Gastrocnemius medialis (tissue), 4 donors: ENCODE data around the gene CTAG2. TPM values are rescaled to one million over a fixed set of nuclear protein-coding genes. Genes with fewer than 3 reads are reported as not detected.

Experiments used
- ATAC-seq, 2 donors: fragments of 150-250 bp; one replicate each; pipeline ENCODE4 v1.9.1; 2016
- DNase-seq, 2 donors: peaks; one replicate each; pipeline ENCODE4 v3.0.0-alpha.2; 2019
- H3K27ac ChIP-seq, 4 donors: fragments of 200-600 bp; sonication (generic); 1 replicate in 1 of 4; 2 replicates in 3 of 4; pipeline ENCODE4 v1.5.1; 2016 to 2018; ENCODE audit warnings: mild to moderate bottlenecking in 2 of 4, moderate library complexity in 1 of 4
- H3K27me3 ChIP-seq, 3 donors: fragments of 200-600 bp; sonication (generic) in 2 of 3; 1 replicate in 1 of 3; 2 replicates in 2 of 3; pipeline versions ENCODE4 v1.5.1 to v1.6.0; 2016 to 2019; ENCODE audit warnings: mild to moderate bottlenecking in 1 of 3, moderate library complexity in 1 of 3
- H3K36me3 ChIP-seq, 2 donors: fragments of 200-600 bp; sonication (generic) in 1 of 2; one replicate each; pipeline ENCODE4 v1.5.1; 2017 to 2018
- H3K4me1 ChIP-seq, 2 donors: fragments of 200-600 bp; sonication (generic) in 1 of 2; one replicate each; pipeline ENCODE4 v1.5.1; 2016 to 2017; ENCODE audit warnings: mild to moderate bottlenecking in 2 of 2
- H3K4me3 ChIP-seq, 4 donors: fragments of 200-600 bp; sonication (generic) in 3 of 4; 1 replicate in 1 of 4; 2 replicates in 3 of 4; pipeline ENCODE4 v1.5.1; 2016 to 2019; ENCODE audit warnings: mild to moderate bottlenecking in 2 of 4
- H3K9me3 ChIP-seq, 3 donors: fragments of 200-600 bp; sonication (generic) in 2 of 3; 1 replicate in 1 of 3; 2 replicates in 2 of 3; pipeline ENCODE4 v1.5.1; 2016 to 2019
- CTCF ChIP-seq, 5 experiments: fragments of 450-650 bp in 3 of 5; fragments of 200-600 bp in 2 of 5; sonication (generic) in 2 of 5; IDR thresholded peaks in 4 of 5; conservative IDR thresholded peaks in 1 of 5; 1 replicate in 4 of 5; 2 replicates in 1 of 5; pipeline ENCODE4 v1.5.1; 2016 to 2019; ENCODE audit warnings: antibody characterized with exemption in 5 of 5, mild to moderate bottlenecking in 3 of 5, moderate library complexity in 3 of 5
- POLR2A ChIP-seq, 2 donors: fragments of 450-650 bp; IDR thresholded peaks; one replicate each; pipeline ENCODE4 v1.6.1; 2017; ENCODE audit warnings: antibody characterized with exemption in 2 of 2, mild to moderate bottlenecking in 2 of 2, moderate library complexity in 2 of 2
- in situ Hi-C, 4 donors: fragments of 200-750 bp; cut with MboI; loops; one replicate each; pipeline versions ENCODE4 v1.15.0 to v1.8.0; 2017; ENCODE audit warnings: low sequenced_read_pairs in 4 of 4
- intact Hi-C: fragments of 100-400 bp; cut with DNase I; formaldehyde crosslinking; loops from one replicate; pipeline ENCODE4 v1.15.1; 2023; ENCODE audit warnings: low total_unique reads
- total RNA-seq, 4 donors: library from RNA; depleted of rRNA; stranded (reverse); fragments of >200 nt; gene quantifications; one replicate each; pipeline versions ENCODE4 v1.1.0 to v1.2.3, GENCODE V29; 2016

Gene CTAG2
- total RNA-seq, 4 donors from 2014 or later: not detected

- intact Hi-C loops: no loop called here
Observed at GRCh38 chrX:154661899-154662298, 8.5 kb upstream of the CTAG2 start.

GRCh38 chrX:154661170-154661569 is 7.8 kb upstream of the CTAG2 start:
- Histone ChIP-seq H3K9me3 (peaks cover 0 to 5% (median 0%) of the 10 kb centered on the region in 3 donors), H3K4me1 (no peaks in the 10 kb centered on the region), H3K27ac (no peak overlapping the region), H3K36me3 (no peaks in the 10 kb centered on the region), H3K27me3 (no peaks in the 10 kb centered on the region), H3K4me3 (no peak overlapping the region)
- DNase-seq: no peak
- ATAC-seq: no peak
- in situ Hi-C loops (no loop called here), intact Hi-C loops (no loop called here)
- TF ChIP-seq POLR2A (IDR thresholded peaks at IDR 0.05) (no peak), CTCF (IDR thresholded peaks at IDR 0.05 in 4 of 5, conservative IDR thresholded peaks at IDR 0.05 in 1 of 5) (no peak)

More at GRCh38 chrX:154661899-154662298, 8.5 kb upstream of the CTAG2 start:
- Histone ChIP-seq H3K27ac (no peak overlapping the region), H3K27me3 (no peaks in the 10 kb centered on the region), H3K4me3 (no peak overlapping the region), H3K9me3 (peaks cover 0 to 5% (median 0%) of the 10 kb centered on the region in 3 donors), H3K36me3 (no peaks in the 10 kb centered on the region), H3K4me1 (no peaks in the 10 kb centered on the region)
- TF ChIP-seq CTCF (IDR thresholded peaks at IDR 0.05 in 4 of 5, conservative IDR thresholded peaks at IDR 0.05 in 1 of 5): no peak
- TF ChIP-seq POLR2A (IDR thresholded peaks at IDR 0.05): no peak
- ATAC-seq (no peak), DNase-seq (no peak)
- in situ Hi-C loops: no loop called here

- Histone ChIP-seq H3K9me3 (peaks cover 0 to 5% (median 0%) of the 10 kb centered on the region in 3 donors), H3K4me1 (no peaks in the 10 kb centered on the region), H3K36me3 (no peaks in the 10 kb centered on the region), H3K4me3 (no peak overlapping the region), H3K27ac (no peak overlapping the region), H3K27me3 (no peaks in the 10 kb centered on the region)
- intact Hi-C loops: no loop called here
- DNase-seq: no peak
- in situ Hi-C loops: no loop called here
- no peak for ATAC-seq
- TF ChIP-seq POLR2A (IDR thresholded peaks at IDR 0.05) (no peak), CTCF (IDR thresholded peaks at IDR 0.05 in 4 of 5, conservative IDR thresholded peaks at IDR 0.05 in 1 of 5) (no peak)
Observed at GRCh38 chrX:154660541-154660940, 7.2 kb upstream of the CTAG2 start.

- H3K4me3 ChIP-seq: no peak overlapping the region
- no peaks in the 10 kb centered on the region for H3K4me1 ChIP-seq
- H3K27ac ChIP-seq: no peak overlapping the region
- no peak for TF ChIP-seq POLR2A (IDR thresholded peaks at IDR 0.05)
- no peak for TF ChIP-seq CTCF (IDR thresholded peaks at IDR 0.05 in 4 of 5, conservative IDR thresholded peaks at IDR 0.05 in 1 of 5)
- H3K9me3 ChIP-seq: no peaks in the 10 kb centered on the region
- no peak for ATAC-seq
- in situ Hi-C loops: no loop called here
- H3K27me3 ChIP-seq: no peaks in the 10 kb centered on the region
- intact Hi-C loops: no loop called here
- H3K36me3 ChIP-seq: no peaks in the 10 kb centered on the region
- DNase-seq: no peak
Observed at GRCh38 chrX:154658957-154659356, 5.6 kb upstream of the CTAG2 start.

- intact Hi-C loops: no loop called here
- ATAC-seq (no peak), DNase-seq (no peak)
- TF ChIP-seq CTCF (IDR thresholded peaks at IDR 0.05 in 4 of 5, conservative IDR thresholded peaks at IDR 0.05 in 1 of 5) (no peak), POLR2A (IDR thresholded peaks at IDR 0.05) (no peak)
- H3K36me3 ChIP-seq: no peaks in the 10 kb centered on the region
- in situ Hi-C loops: no loop called here
- H3K9me3 ChIP-seq: no peaks in the 10 kb centered on the region
- no peaks in the 10 kb centered on the region for H3K27me3 ChIP-seq
- H3K27ac ChIP-seq: no peak overlapping the region
- H3K4me1 ChIP-seq: no peaks in the 10 kb centered on the region
- no peak overlapping the region for H3K4me3 ChIP-seq
Observed at GRCh38 chrX:154658187-154658586, 4.8 kb upstream of the CTAG2 start.
